H9 (cell line): ENCODE measurements around the gene TMEM163. TPM values are rescaled to one million over a fixed set of nuclear protein-coding genes. Genes with fewer than 3 reads are reported as not detected.

ENCODE experiments used
- DNase-seq: peaks from one replicate; pipeline ENCODE4 v3.0.0-alpha.2; 2017
- H2AFZ ChIP-seq: one replicate; pipeline ENCODE4 v1.6.1; 2013; ENCODE audit warnings: mild to moderate bottlenecking, low read length, control low read depth, moderate library complexity
- H2AK5ac ChIP-seq: 2 replicates; pipeline ENCODE4 v1.6.1; 2013; ENCODE audit warnings: low read length, control low read depth, mixed read lengths; ENCODE audit not compliant: insufficient read length
- H2BK120ac ChIP-seq: one replicate; pipeline ENCODE4 v1.6.1; 2013; ENCODE audit warnings: low read depth, mild to moderate bottlenecking, low read length, control low read depth, inconsistent platforms; ENCODE audit not compliant: poor library complexity, severe bottlenecking
- H2BK12ac ChIP-seq: 2 replicates; pipeline ENCODE4 v1.6.1; 2013; ENCODE audit warnings: low read length, control low read depth, mixed read lengths, low read depth; ENCODE audit not compliant: insufficient read length
- H2BK15ac ChIP-seq: 2 replicates; pipeline ENCODE4 v1.6.1; 2013; ENCODE audit warnings: low read depth, low read length, control low read depth
- H2BK20ac ChIP-seq: one replicate; pipeline ENCODE4 v1.6.1; 2013; ENCODE audit warnings: low read depth, mild to moderate bottlenecking, low read length, control low read depth, inconsistent platforms; ENCODE audit not compliant: poor library complexity, severe bottlenecking
- H2BK5ac ChIP-seq: 2 replicates; pipeline ENCODE4 v1.6.1; 2013; ENCODE audit warnings: low read length, control low read depth, mixed read lengths; ENCODE audit not compliant: insufficient read length
- H3K14ac ChIP-seq: 2 replicates; pipeline ENCODE4 v1.6.1; 2013; ENCODE audit warnings: low read length, control low read depth; ENCODE audit not compliant: insufficient read depth
- H3K18ac ChIP-seq: 2 replicates; pipeline ENCODE4 v1.6.1; 2013; ENCODE audit warnings: low read depth, mild to moderate bottlenecking, mixed read lengths, low read length, control low read depth; ENCODE audit not compliant: insufficient read length
- H3K23ac ChIP-seq: 2 replicates; pipeline ENCODE4 v1.6.1; 2013; ENCODE audit warnings: low read length, control low read depth, mixed read lengths, low read depth; ENCODE audit not compliant: insufficient read length
- H3K23me2 ChIP-seq: 2 replicates; pipeline ENCODE4 v1.6.1; 2013; ENCODE audit warnings: low read depth, mild to moderate bottlenecking, mixed read lengths, low read length, control low read depth; ENCODE audit not compliant: insufficient read length, poor library complexity, severe bottlenecking
- H3K27ac ChIP-seq: 2 replicates; pipeline ENCODE4 v1.5.1; 2013; ENCODE audit warnings: low read length, control low read depth, mixed read lengths, low read depth; ENCODE audit not compliant: insufficient read length
- H3K27me3 ChIP-seq: 2 replicates; pipeline ENCODE4 v1.6.1; 2013; ENCODE audit warnings: low read length, control low read depth, inconsistent platforms; ENCODE audit not compliant: insufficient read depth
- H3K4ac ChIP-seq: 2 replicates; pipeline ENCODE4 v1.6.1; 2013; ENCODE audit warnings: low read depth, mild to moderate bottlenecking, control low read depth, inconsistent platforms, low read length, moderate library complexity
- H3K4me1 ChIP-seq: 2 replicates; pipeline ENCODE4 v1.6.1; 2013; ENCODE audit warnings: low read length, control low read depth, inconsistent platforms; ENCODE audit not compliant: insufficient read depth
- H3K4me2 ChIP-seq: 2 replicates; pipeline ENCODE4 v1.6.1; 2013; ENCODE audit warnings: low read length, control low read depth, mixed read lengths; ENCODE audit not compliant: insufficient read length, insufficient read depth
- H3K56ac ChIP-seq: 2 replicates; pipeline ENCODE4 v1.6.1; 2013; ENCODE audit warnings: low read depth, mild to moderate bottlenecking, mixed read lengths, low read length, control low read depth; ENCODE audit not compliant: insufficient read length
- H3K79me1 ChIP-seq: 2 replicates; pipeline ENCODE4 v1.6.1; 2013; ENCODE audit warnings: low read depth, mild to moderate bottlenecking, moderate library complexity, low read length, control low read depth, inconsistent platforms; ENCODE audit not compliant: insufficient read depth, poor library complexity, severe bottlenecking
- H3K79me2 ChIP-seq: 2 replicates; pipeline ENCODE4 v1.6.1; 2013; ENCODE audit warnings: low read length, control low read depth, inconsistent platforms; ENCODE audit not compliant: insufficient read depth
- H3K9ac ChIP-seq: 2 replicates; pipeline ENCODE4 v1.6.1; 2013; ENCODE audit warnings: low read length, control low read depth, mixed read lengths; ENCODE audit not compliant: insufficient read length; ENCODE audit errors: extremely low read depth
- H3K9me3 ChIP-seq: one replicate; pipeline ENCODE4 v1.6.1; 2013; ENCODE audit warnings: low read depth, low read length, inconsistent platforms; ENCODE audit not compliant: control insufficient read depth
- H3T11ph ChIP-seq: one replicate; pipeline ENCODE4 v1.6.1; 2013; ENCODE audit warnings: mild to moderate bottlenecking, low read length, control low read depth, inconsistent platforms
- H4K20me1 ChIP-seq: one replicate; pipeline ENCODE4 v1.6.1; 2013; ENCODE audit not compliant: control insufficient read depth, insufficient read length, insufficient read depth
- H4K5ac ChIP-seq: 2 replicates; pipeline ENCODE4 v1.6.1; 2013; ENCODE audit warnings: low read depth, mild to moderate bottlenecking, mixed read lengths, low read length, control low read depth; ENCODE audit not compliant: insufficient read length
- H4K8ac ChIP-seq: replicated peaks from 2 replicates; pipeline ENCODE4 v1.6.1; 2013; ENCODE audit warnings: low read length, control low read depth, mixed read lengths, low read depth; ENCODE audit not compliant: insufficient read length
- H4K91ac ChIP-seq: 2 replicates; pipeline ENCODE4 v1.6.1; 2013; ENCODE audit warnings: low read depth, mild to moderate bottlenecking, moderate library complexity, mixed read lengths, low read length, control low read depth; ENCODE audit not compliant: insufficient read length
- H3K27ac Mint-ChIP-seq, 3 experiments: 2 replicates in 2 of 3; 3 replicates in 1 of 3; pipeline ENCODE4 v1.8.0; 2020 to 2021; ENCODE audit warnings: mixed read lengths in 3 of 3, mild to moderate bottlenecking in 1 of 3, moderate library complexity in 1 of 3
- H3K27me3 Mint-ChIP-seq: 2 replicates; pipeline ENCODE4 v1.8.0; 2021; ENCODE audit warnings: low read depth, mild to moderate bottlenecking, moderate library complexity, mixed read lengths
- H3K36me3 Mint-ChIP-seq, 3 experiments: 2 replicates in 2 of 3; 3 replicates in 1 of 3; pipeline ENCODE4 v1.8.0; 2020 to 2021; ENCODE audit warnings: low read depth in 3 of 3, mixed read lengths in 3 of 3; ENCODE audit not compliant: insufficient read depth in 1 of 3
- H3K4me1 Mint-ChIP-seq, 2 experiments: 2 replicates each; pipeline ENCODE4 v1.8.0; 2020; ENCODE audit warnings: mixed read lengths in 2 of 2
- H3K4me3 Mint-ChIP-seq, 2 experiments: 2 replicates in 1 of 2; 3 replicates in 1 of 2; pipeline ENCODE4 v1.8.0; 2020 to 2021; ENCODE audit warnings: mild to moderate bottlenecking in 2 of 2, mixed read lengths in 2 of 2, moderate library complexity in 1 of 2
- H3K9me3 Mint-ChIP-seq, 2 experiments: 2 replicates in 1 of 2; 3 replicates in 1 of 2; pipeline ENCODE4 v1.8.0; 2020; ENCODE audit warnings: mild to moderate bottlenecking in 2 of 2, mixed read lengths in 2 of 2, moderate library complexity in 1 of 2
- CTCF ChIP-seq: fragments of 200-600 bp; sonication (generic); conservative IDR thresholded peaks from 3 replicates; pipeline ENCODE4 v1.8.0; 2021; ENCODE audit warnings: antibody characterized with exemption, mild to moderate bottlenecking
- WGBS: extraction: QIAGEN DNeasy Blood & Tissue Kit; methylation state at CpG from one replicate; pipeline ENCODE4 v1.1.7; 2013; ENCODE audit warnings: missing lambda C conversion rate, low lambda C conversion rate, mixed read lengths; ENCODE audit not compliant: insufficient read length; ENCODE audit errors: extremely low coverage; 5-methylcytosine and 5-hydroxymethylcytosine counted together
- total RNA-seq: library from RNA; stranded (reverse); gene quantifications from 2 replicates; pipeline ENCODE4 v1.2.1, GENCODE V29; 2021

The TMEM163 gene
- total RNA-seq, 1 experiment from 2014 or later, result 0.39 TPM

GRCh38 chr2:134712736-134713135 is 6.1 kb downstream of the TMEM163 start:
- Histone ChIP-seq H4K20me1 (no peaks in the 10 kb centered on the region), H3K56ac (no peak overlapping the region), H2AFZ (no peak overlapping the region), H2BK15ac (no peak overlapping the region), H2BK5ac (no peak overlapping the region), H3K14ac (no peak overlapping the region), H3K9me3 (no peaks in the 10 kb centered on the region), H3K79me1 (no peaks in the 10 kb centered on the region), H3K23me2 (peaks cover 4% of the 10 kb centered on the region), H3T11ph (no peak overlapping the region), H2BK20ac (no peak overlapping the region), H3K9ac (no peak overlapping the region), H4K8ac (no peak overlapping the region), H3K18ac (no peak overlapping the region), H3K27ac (no peak overlapping the region), H3K79me2 (no peaks in the 10 kb centered on the region), H3K4ac (no peak overlapping the region), H4K91ac (no peak overlapping the region), H4K5ac (no peak overlapping the region), H2BK120ac (no peak overlapping the region), H3K4me2 (no peak overlapping the region), H3K4me1 (peaks cover 5% of the 10 kb centered on the region; the same call in 1 of the 2 replicates), H2BK12ac (no peak overlapping the region), H2AK5ac (no peak overlapping the region), H3K27me3 (peaks cover 10% of the 10 kb centered on the region), H3K23ac (no peak overlapping the region)
- Mint-ChIP-seq H3K4me3 (no peak overlapping the region), H3K36me3 (no peaks in the 10 kb centered on the region; a peak in 1 of 7 replicates), H3K9me3 (no peaks in the 10 kb centered on the region; a peak in 1 of 5 replicates), H3K4me1 (peaks cover 23 to 27% of the 10 kb centered on the region in 2 experiments), H3K27ac (no peak overlapping the region), H3K27me3 (peaks cover 49% of the 10 kb centered on the region)
- no peak for TF ChIP-seq CTCF
- DNase-seq, result no peak
- WGBS, result no CpG with 5 or more reads among the region's 4 CpGs
